CD4-positive, alpha-beta T cell treated with Interleukin-15 for 1 hour (primary cell): ENCODE results near the gene KIF6.

ENCODE experiments used
- DNase-seq: peaks from one replicate; pipeline ENCODE4 v3.0.0-alpha.2; 2020

KIF6 gene

DNA sequence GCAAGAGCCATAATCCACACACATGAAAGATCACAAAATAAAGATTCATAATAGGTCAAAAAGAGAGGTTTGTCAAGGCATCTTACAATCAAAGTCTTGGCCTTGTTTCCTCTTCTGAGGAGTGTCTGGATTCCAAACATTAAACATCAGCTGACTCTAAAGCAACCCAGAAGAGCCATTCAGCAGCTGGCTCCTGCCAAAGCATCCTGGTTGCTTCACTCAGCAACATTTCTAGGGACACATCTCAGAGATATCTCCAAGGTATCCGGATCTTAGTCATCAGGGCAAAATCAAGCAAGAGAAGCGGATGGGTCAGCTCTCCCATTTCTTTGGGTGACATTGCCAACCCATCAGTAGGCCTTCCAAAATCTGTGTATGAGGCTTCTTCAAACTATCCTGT lies 139.6 kb downstream of the KIF6 start:
- no peak for DNase-seq

DNA sequence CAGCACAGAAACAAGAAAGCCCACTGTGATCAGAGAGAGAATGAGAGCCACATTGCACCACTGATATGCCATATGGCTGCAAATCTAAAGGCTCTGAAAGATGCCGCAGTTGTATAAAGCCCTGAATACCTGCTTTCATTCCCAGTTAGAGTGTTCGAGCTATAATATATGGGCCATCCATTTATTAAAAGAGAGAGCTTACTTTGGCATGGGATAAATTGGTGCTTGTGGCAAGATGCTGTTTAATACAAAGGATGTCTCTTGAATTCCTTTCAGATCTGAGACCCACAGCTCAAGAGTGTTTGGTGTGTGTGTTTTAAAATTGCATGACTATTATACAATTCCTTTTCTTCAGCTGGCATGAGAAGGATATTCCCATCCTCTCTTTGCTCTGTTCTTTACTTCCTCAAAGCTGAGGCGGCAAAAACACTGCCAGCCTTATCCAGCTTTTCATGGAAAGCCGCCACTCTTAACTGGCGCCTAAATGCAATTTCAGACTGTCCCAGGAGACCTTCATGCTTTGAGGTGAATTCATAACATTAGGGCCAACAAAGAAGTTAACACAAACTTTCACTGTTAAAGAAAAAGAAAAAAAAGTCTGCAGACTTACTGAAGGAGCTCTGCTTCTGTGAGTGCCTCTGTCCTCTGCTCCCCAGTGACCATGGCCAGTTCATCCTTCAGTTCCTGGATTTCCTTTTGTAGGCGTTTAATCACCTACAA lies 147.6 kb downstream of the KIF6 start:
- no peak for DNase-seq

DNA sequence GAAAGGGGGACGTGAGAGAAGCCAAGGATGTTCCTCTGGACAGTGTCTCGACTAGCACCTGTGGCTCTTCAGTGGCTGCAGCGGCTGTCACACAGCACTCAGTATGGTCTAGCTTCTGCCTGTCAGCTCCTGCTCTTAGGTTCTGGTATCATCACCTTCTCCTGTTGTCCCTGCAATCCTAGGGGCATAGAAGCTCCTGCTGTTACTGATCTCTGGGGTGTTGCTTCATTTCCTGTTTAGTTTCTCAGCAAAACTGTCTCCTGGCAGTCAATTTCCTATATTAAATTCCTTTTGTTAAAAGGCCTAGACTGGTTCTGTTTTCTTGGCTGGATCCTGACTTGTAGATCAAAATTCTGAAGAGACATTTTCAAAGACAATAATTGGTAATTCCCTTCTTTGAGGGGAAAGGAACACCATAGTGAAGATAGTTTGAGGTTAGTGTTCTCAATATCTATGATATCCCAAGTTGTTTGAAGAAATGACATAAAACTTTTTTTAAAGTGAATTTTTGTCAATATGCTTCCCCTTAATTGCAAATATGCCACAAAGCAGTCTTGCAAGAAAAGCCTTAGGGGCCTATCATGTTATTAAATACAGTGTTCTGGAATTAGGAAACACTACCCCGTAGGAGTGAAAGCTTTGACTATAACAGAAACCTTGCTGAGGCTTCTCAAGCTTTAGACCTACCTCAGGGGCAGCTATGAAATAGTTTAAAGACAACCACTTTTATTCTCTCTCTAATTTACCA lies 148.5 kb downstream of the KIF6 start:
- DNase-seq: no peak

DNA sequence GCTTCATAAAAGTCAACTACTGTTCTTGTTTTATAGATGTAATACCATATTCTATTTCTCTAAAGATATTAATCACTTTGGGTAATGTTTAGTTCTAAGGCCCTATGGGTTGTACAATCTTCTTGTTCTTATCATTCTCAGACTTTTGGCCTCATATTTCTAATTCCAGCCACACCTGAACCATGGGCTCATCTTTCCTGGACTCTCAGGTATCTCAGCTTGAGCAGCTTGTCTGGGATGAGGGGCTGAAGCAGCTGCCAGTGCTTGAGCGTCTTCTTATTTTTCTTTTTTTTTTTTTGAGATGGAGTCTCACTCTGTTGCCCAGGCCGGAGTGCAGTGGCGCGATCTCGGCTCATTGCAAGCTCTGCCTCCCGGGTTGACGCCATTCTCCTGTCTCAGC lies 150.2 kb downstream of the KIF6 start:
- DNase-seq: no peak

DNA sequence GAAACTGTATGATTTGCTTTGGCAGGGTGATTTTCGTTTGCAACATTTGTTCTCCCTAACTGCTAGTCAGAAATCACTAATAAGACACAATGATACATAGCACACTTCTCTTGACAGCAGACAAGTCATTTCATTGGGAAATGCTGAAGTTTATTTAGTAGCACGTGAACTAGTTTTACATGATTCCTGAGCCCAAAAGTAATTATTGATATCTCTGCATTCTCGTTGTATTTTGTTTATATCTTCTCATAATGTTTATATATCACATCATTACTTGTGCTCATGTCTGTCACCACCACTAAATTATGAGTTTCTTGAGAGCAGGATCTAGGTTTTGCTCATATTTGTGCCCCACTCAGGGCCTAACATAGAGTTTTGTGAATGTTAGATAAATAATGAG lies 151.7 kb downstream of the KIF6 start:
- no peak for DNase-seq

DNA sequence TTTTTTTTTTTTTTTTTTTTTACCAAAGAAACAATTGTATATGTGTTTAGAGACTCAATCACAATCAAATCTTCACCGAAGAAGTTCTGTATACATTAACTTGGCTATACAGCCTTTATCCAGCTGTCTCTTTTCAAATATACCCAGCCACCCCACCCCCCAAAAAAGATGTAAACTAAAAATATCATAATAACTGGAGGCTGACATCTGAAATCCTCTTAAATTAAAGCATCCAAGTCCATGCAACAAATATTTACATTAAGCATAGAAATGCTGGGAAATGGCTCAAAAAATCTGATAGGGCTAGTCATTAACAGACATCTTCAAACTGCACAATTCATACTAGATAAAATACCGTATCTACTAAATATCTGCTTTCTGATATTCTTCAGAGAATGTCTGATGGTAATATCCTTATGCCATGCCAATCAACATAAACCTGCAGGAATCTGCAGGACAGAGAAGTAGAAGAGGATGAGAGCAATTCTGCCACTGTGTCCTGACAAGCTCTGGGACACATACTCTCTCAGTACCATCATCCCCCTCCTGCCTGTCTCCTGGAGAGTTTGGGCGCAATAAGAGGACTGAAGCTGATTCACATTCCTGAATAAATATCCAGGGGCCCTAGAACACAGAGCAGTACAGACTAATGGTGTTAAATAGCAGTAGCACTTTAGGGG lies 152.4 kb downstream of the KIF6 start:
- DNase-seq: no peak

DNA sequence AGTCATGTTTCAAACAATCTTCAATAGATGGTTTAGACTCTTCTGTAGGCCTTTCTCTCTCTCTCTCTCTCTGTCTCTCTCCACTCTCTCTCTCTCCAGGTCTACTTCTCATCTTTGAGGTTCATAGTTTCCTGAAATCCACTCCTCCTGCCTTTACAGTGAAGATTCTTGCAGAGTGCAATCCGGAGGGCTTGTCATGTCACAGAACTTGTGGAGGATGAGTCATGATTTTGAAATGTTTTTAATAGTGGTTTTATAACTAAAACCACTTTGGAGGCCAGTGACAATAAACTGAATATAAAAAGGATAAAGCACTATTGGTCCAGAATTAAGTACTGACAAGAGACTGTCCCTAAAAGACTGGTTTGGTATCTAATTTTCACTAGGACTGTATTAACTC lies 156.3 kb downstream of the KIF6 start:
- DNase-seq: no peak

DNA sequence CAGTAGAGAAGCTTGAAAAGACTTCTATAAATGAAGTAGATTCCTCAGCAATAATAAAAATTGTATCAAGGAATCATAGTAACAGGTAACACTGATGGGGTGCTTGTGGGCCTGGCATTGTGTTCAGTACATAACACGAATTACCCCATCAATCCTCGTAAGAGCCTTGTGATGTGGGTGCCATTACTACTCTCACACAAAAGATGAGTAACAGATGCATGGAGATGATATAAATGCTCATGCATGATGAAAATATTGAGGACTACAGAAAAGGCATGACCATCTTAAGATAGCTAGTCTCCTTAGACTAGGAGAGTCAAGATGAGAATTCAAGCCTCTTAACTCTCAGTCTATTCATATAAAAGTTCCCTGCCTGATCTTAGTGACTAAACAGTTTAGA lies 158.1 kb downstream of the KIF6 start:
- no peak for DNase-seq

DNA sequence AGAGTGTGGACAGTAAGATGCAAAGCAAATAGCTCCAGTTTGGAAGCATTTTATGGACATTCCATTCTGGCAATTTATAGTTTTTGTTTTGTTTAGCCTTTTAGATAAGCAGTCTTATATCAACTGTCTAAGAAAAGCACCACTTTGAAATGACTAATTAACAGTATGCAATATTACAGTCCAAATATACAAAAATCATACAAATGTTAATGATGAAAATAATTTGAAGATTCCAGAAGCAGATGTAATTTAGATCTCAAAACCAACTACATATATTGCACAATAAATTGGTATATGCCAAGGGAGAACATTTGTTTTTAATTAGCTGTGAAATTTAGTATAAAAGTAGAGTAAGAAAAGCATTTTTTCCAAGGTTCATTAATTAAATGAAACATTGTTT lies 158.8 kb downstream of the KIF6 start:
- DNase-seq: no peak

DNA sequence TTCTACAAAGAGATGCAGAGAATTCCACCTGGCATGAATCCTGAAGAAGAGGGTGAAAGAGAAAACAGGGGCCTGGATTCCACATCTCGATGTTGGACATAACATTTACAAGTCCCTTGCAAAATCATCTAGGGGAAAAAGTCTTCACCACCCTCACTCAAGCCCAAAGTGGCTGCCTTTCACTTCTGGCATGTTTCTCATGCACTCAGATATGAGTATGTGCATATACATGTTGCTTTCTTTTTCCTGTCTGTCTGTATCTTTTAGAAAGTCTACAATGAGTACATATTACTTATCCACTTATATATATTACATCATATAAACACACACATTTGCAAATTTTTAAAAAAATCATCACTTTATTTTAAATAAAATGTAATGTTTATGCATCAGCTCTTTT lies 159.3 kb downstream of the KIF6 start:
- no peak for DNase-seq

DNA sequence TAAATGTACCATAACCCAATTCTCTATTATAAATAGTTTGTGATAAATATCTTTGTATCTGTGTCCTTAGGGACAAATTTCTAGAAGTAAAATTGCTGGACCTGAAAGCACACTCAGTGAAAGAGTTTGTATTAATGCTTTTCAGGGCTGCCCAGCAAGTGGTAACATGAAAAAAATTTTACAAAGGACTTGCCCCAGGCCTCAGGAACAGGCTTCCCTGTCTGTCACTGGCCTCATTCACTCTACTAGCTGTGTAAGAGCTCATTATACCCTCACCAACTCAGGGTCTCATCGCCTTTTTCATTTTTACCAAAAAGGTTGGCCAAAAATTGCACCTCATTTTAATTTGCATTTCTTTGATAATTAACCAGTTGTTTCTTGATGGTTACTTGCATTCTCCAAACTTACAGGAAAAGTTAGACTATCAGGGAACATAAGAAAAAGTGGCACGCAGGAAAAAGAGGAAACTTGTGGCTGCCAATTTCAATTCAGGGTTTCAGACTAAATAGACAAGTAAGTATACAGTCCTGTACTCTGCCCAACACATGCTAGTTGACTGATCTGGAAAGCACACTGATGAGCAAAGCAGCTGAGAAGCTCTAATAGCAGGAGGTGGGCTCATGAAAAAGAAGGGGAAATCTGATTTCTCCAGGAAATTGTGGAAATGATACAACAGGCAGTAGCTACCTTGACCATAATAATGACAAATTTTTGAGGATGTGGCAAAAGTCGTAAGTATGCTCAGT lies 161.5 kb downstream of the KIF6 start:
- no peak for DNase-seq

DNA sequence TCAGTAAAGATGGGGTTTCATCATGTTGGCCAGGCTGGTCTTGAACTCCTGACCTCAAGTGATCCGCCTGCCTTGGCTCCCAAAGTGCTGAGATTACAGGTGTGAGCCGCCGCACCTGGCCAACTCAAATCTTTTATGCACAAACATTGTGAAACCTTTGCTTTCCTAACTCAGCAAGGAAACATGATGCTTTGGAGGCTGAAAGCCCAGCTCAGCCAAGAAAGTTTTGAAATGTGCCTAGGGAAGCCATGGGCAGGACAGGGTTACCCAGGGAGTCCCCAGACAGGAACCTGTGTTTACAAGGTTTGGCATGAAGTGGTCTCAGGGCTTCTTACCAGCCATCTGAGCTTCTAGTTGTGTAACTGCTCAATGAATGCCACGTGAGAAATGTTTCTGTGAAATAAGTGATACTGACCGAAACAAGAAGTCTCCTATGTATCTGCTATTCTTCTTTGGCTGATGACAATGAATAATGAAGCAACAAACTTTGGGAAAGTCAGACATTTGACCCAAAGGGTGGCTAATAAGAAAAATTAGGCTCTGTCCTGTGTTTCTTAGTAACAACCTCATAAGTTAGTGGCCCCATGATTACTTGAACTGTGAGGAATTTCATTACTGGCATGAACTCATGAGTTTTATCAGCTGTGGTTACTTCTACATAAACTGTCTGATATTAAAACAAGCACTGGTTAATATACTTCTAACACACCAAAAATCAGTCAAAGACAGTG lies 163.5 kb downstream of the KIF6 start:
- no peak for DNase-seq

DNA sequence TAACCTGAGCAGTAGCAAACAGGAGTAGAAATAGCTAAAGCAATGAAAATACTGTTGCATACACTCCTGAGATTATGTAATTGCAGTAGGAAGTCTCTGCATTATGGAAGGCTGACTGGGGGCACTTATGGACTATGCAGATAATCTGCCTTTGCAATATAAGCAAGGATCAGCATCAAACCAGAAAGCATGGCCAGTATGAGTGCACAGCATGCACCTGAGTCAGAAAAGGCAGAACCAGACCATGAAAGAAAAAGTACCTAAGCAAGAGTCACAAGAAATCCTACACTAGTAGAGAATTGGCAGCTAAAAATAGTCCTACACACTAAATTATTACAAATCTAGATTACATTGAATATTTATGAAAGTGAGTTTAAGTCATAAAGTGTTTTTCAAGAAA lies 164.3 kb downstream of the KIF6 start:
- no peak for DNase-seq

DNA sequence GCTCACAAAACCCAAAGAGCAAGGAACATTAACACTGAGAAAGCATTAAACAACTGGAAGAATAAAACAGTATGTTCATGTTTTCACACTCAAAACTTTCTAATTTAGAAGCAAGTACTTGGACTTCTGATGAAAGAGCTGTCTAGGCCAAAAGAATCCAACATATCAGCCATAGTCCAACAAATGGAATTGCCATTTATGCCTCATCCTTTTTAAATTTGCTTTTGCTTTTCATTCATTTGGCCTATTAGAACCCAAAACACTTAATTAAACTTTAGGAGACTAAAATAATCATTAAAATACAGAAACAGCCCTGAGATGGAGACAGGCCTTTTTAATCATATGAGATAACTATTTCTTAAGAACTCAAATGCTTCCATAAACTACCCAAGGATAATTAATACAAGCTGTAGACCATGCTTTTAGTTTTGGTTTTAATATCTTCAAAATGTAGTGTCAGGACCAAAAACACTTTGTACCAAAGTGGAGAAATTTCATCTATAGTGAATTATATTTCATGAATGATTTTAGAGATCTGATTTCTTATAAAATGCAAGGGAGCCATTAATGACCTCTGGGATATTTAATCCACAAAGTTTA lies 166.5 kb downstream of the KIF6 start:
- no peak for DNase-seq

DNA sequence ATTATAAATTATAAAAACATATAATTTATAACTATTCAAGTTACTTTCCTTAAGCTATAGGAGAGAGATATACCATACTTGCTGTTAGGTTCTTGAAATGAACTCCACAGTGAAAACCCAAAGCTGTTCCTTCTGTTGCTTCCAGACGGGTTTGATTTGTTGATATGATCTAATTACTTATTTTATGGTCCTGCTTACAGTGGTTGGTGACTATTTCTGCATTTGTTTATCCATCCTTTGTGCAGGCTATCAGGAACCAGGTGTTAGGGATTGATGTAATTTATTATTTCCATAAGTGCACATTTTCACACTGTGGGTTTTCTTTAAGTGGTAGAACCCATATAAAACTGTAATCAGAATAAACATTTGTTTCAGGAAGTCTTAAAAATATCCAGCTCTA lies 167.1 kb downstream of the KIF6 start:
- no peak for DNase-seq

DNA sequence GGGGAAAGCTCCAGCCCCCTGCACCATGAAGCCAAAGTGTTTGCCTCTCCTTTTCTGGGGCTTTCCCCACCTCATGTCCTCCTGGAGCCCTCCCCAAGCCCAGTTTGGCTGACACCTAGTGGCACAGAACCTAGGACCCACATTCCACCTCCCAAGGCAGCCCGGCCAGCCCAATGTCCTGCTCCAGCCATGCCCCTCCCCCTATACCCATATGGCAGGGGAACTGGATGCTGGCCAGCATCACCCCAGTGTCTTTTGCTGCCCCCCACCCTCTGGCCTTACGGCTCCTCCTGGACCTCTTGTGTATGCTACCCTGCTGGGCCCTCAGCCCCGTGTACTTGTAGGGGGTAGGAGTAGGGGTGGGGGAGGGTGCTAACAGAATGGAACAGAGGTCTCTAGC lies 170.1 kb downstream of the KIF6 start:
- no peak for DNase-seq

DNA sequence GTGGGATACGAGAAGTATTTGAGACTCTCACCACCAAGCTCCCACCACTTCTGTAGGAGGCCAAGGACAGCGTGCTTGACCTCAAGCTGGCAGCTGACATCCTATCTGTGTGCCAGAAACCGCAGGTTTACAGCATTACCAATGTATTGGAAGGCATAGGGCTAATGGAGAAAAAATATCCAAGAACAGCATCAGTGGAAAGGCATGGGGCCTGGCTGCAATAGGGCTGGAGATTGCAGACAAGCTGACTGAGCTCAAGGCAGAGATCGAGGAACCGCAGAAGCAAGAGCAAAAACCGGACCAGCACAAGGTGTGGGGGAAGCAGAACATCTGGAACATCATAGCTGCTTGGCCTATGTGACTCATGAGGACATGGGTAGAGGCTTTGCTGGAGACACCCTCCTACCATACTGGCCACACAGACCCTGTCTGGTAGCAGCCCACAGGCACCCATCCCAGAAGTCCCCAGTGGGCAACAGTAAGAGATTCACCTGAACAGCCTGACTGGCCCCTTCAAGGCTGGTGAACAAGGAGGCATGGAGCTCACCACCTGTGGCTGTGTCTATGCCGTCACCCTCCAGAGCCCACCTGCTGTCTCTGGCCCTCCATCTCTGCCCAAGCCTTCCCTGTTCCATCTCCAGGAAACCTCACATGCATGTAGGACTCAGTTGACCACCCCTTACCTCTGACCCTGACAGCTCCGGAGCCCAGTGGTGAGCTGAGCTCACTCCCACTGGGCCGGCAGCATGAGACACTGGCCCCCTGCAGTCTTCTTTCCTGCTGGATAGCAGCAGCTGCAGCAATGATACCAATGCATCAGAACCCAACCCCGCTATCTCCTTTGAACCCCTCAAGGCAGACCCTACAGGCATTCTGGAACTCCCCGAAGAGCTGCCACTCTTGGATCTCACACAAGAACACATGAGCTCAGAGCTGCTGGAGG lies 171.1 kb downstream of the KIF6 start:
- no peak for DNase-seq

DNA sequence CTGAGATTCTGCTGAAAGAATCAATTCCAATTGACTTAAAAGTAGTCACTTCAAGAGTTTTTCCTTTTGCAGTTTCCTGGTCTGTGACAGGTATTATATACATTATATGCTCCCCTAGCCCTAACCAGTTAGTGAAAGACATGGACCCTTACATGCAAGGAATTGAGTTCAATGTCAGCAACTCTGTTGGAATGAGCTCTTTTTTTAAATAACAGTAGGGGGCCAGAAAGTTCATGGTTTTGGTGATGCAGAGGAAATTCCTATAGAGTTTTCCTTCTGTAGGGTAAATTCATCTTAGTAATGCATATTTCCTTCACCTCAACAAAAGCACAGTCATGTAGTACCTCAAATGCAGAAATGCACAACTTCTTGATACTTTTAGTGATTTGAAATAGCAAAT lies 172.2 kb downstream of the KIF6 start:
- DNase-seq: no peak

DNA sequence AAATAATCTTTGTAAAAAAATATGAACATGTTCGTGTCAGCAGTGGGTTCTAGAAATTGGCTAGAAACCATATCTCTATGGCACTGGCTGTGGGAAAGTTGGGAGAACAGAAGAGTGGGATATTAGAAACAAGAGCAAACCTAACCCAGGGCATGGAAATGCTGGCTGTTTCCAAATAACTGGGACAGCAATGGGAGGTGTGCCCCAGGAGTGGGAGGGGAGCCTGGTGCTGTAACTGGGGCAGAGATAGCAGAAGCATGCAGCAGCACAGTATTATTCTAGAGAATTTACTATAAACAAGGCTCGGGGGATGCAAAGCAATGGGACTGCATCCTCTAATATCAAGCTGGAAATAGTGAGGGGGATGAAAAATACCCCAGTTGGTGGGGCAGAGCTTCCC lies 175.0 kb downstream of the KIF6 start:
- DNase-seq: no peak

DNA sequence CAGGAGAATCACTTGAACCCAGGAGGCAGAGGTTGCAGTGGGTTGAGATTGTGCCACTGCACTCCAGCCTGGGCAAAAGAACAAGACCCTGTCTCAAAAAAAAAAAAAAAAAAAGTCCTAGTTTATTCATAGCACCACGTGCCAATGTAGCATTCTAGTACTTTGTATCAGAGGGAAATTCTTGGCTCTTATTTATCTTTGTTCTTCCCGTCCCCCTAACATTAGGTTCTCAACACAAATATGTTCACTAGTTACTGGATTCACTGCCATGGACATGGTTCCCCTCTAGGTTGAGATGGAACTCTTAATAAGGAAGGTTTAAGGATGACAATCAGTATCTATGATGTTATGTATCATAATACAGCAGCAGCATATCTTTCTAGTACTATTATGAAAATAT lies 178.5 kb downstream of the KIF6 start:
- no peak for DNase-seq

DNA sequence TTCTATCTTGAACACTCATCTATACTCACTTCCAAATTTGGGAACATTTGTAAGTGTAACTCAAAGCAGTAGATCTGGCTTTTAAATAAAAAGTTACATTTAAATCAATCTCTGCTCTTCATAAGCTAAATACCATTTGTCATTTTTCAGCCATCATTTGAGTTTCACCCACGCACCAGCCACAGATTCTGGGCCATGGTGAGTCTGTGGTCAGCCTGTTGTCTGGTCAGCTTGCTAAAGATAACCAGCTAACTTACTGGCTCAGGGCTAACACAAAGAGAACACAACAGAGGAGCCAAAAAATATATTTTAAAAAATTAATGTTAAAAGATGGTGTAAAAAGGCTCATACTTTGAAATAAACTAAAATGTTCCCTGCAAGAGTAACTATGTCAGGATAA lies 181.3 kb downstream of the KIF6 start:
- DNase-seq: no peak
